Measurements from ENCODE around the gene IGFLR1.

DNA sequence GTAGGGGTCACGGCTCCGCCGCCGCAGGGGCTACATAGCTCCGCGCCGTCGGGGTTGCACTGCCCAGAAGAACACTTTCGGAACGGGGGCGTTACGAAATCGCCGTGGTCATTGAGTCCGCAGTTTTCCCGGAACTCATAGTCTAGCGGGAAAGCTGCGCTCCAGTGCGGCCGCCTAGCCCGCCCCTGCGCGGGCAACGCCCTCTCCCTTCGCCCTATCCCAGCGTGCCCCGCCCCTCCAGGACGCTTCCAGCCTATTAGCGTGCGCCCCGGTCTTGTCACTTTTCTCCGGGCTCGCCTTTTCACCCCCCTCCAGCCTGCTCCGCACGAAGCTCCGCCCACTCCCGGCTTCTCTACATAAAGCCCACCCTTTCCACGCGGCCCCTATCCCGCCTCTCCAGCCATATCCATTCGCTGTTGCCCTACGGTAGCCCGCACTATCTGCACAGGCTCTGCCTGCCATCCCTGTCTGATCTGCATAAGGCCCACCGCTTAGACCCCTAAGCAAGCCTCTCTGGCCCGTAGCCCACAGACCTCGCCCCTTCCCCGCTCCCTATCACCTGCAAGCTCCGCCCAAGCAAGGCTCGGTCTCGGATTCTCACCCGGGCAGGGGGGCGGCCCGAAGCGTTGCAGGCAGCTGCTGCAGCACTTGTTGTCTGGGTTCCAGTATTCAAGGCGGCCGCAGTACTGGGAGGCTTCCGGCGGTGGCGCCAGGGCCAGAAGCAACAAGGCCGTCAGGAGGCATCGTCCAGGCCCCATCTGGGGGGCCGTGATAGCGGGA, 1.6 kb downstream of the IGFLR1 start:
- TF ChIP-seq, protein P1, sequence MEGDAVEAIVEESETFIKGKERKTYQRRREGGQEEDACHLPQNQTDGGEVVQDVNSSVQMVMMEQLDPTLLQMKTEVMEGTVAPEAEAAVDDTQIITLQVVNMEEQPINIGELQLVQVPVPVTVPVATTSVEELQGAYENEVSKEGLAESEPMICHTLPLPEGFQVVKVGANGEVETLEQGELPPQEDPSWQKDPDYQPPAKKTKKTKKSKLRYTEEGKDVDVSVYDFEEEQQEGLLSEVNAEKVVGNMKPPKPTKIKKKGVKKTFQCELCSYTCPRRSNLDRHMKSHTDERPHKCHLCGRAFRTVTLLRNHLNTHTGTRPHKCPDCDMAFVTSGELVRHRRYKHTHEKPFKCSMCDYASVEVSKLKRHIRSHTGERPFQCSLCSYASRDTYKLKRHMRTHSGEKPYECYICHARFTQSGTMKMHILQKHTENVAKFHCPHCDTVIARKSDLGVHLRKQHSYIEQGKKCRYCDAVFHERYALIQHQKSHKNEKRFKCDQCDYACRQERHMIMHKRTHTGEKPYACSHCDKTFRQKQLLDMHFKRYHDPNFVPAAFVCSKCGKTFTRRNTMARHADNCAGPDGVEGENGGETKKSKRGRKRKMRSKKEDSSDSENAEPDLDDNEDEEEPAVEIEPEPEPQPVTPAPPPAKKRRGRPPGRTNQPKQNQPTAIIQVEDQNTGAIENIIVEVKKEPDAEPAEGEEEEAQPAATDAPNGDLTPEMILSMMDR (IDR thresholded peaks at IDR 0.05): no peak
- TF ChIP-seq TP53 (CRISPR knock-in tag; IDR thresholded peaks at IDR 0.05) (0 out of 2 replicates have a peak, but pooled peaks have one; percentile 39), TEAD4 (CRISPR knock-in tag; IDR thresholded peaks at IDR 0.05) (no peak), SOX15 (CRISPR knock-in tag; IDR thresholded peaks at IDR 0.05) (no peak), SMAD3 (CRISPR knock-in tag; IDR thresholded peaks at IDR 0.05; ENCODE audit: borderline replicate concordance) (no peak), HMGA2 (CRISPR knock-in tag; IDR thresholded peaks at IDR 0.05) (no peak), ZNF138 (CRISPR knock-in tag; conservative IDR thresholded peaks at IDR 0.05) (no peak), ETV6 (CRISPR knock-in tag; IDR thresholded peaks at IDR 0.05) (peak; percentile 44), SP1 (CRISPR knock-in tag; conservative IDR thresholded peaks at IDR 0.05) (peak; percentile 84)
- TF ChIP-seq, protein P2, sequence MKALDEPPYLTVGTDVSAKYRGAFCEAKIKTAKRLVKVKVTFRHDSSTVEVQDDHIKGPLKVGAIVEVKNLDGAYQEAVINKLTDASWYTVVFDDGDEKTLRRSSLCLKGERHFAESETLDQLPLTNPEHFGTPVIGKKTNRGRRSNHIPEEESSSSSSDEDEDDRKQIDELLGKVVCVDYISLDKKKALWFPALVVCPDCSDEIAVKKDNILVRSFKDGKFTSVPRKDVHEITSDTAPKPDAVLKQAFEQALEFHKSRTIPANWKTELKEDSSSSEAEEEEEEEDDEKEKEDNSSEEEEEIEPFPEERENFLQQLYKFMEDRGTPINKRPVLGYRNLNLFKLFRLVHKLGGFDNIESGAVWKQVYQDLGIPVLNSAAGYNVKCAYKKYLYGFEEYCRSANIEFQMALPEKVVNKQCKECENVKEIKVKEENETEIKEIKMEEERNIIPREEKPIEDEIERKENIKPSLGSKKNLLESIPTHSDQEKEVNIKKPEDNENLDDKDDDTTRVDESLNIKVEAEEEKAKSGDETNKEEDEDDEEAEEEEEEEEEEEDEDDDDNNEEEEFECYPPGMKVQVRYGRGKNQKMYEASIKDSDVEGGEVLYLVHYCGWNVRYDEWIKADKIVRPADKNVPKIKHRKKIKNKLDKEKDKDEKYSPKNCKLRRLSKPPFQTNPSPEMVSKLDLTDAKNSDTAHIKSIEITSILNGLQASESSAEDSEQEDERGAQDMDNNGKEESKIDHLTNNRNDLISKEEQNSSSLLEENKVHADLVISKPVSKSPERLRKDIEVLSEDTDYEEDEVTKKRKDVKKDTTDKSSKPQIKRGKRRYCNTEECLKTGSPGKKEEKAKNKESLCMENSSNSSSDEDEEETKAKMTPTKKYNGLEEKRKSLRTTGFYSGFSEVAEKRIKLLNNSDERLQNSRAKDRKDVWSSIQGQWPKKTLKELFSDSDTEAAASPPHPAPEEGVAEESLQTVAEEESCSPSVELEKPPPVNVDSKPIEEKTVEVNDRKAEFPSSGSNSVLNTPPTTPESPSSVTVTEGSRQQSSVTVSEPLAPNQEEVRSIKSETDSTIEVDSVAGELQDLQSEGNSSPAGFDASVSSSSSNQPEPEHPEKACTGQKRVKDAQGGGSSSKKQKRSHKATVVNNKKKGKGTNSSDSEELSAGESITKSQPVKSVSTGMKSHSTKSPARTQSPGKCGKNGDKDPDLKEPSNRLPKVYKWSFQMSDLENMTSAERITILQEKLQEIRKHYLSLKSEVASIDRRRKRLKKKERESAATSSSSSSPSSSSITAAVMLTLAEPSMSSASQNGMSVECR (CRISPR knock-in tag; IDR thresholded peaks at IDR 0.05; ENCODE audit: borderline replicate concordance): no peak
- TF ChIP-seq, protein P3, sequence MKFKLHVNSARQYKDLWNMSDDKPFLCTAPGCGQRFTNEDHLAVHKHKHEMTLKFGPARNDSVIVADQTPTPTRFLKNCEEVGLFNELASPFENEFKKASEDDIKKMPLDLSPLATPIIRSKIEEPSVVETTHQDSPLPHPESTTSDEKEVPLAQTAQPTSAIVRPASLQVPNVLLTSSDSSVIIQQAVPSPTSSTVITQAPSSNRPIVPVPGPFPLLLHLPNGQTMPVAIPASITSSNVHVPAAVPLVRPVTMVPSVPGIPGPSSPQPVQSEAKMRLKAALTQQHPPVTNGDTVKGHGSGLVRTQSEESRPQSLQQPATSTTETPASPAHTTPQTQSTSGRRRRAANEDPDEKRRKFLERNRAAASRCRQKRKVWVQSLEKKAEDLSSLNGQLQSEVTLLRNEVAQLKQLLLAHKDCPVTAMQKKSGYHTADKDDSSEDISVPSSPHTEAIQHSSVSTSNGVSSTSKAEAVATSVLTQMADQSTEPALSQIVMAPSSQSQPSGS (CRISPR knock-in tag; IDR thresholded peaks at IDR 0.05; ENCODE audit: borderline replicate concordance, low read depth): no peak
- TF ChIP-seq, protein P4, sequence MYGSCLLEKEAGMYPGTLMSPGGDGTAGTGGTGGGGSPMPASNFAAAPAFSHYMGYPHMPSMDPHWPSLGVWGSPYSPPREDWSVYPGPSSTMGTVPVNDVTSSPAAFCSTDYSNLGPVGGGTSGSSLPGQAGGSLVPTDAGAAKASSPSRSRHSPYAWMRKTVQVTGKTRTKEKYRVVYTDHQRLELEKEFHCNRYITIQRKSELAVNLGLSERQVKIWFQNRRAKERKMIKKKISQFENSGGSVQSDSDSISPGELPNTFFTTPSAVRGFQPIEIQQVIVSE (CRISPR knock-in tag; IDR thresholded peaks at IDR 0.05; ENCODE audit: borderline replicate concordance): no peak
- TF ChIP-seq, protein P5, sequence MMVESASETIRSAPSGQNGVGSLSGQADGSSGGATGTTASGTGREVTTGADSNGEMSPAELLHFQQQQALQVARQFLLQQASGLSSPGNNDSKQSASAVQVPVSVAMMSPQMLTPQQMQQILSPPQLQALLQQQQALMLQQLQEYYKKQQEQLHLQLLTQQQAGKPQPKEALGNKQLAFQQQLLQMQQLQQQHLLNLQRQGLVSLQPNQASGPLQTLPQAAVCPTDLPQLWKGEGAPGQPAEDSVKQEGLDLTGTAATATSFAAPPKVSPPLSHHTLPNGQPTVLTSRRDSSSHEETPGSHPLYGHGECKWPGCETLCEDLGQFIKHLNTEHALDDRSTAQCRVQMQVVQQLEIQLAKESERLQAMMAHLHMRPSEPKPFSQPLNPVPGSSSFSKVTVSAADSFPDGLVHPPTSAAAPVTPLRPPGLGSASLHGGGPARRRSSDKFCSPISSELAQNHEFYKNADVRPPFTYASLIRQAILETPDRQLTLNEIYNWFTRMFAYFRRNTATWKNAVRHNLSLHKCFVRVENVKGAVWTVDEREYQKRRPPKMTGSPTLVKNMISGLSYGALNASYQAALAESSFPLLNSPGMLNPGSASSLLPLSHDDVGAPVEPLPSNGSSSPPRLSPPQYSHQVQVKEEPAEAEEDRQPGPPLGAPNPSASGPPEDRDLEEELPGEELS (CRISPR knock-in tag; IDR thresholded peaks at IDR 0.05): no peak
- TF ChIP-seq, protein P6, sequence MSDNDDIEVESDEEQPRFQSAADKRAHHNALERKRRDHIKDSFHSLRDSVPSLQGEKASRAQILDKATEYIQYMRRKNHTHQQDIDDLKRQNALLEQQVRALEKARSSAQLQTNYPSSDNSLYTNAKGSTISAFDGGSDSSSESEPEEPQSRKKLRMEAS (CRISPR knock-in tag; IDR thresholded peaks at IDR 0.05): peak; percentile 62
